Neural cell (in vitro differentiated cells): ENCODE data around the gene ABCC9. TPM values are rescaled to one million over a fixed set of nuclear protein-coding genes. Genes with fewer than 3 reads are reported as not detected.

Source experiments
- H2AFZ ChIP-seq: fragments of 200-600, 300-800 bp; sonication (generic), shearing (Covaris generic); 2 replicates; pipeline ENCODE4 v1.6.0; 2014; ENCODE audit warnings: low read depth, mild to moderate bottlenecking, antibody characterized with exemption, low read length, moderate library complexity
- H3F3A ChIP-seq: fragments of 200-600 bp; shearing (Covaris generic); 2 replicates; pipeline ENCODE4 v1.6.1; 2016; ENCODE audit warnings: mild to moderate bottlenecking, moderate library complexity, mixed read lengths, antibody characterized with exemption, low read length; ENCODE audit not compliant: insufficient read depth, poor library complexity, severe bottlenecking
- H3K27ac ChIP-seq: fragments of 200-600, 300-800 bp; sonication (generic), shearing (Covaris generic); 2 replicates; pipeline ENCODE4 v1.5.1; 2014; ENCODE audit warnings: mild to moderate bottlenecking, low read length, moderate library complexity
- H3K27me3 ChIP-seq: fragments of 300-800, 200-600 bp; sonication (generic), shearing (Covaris generic); 2 replicates; pipeline ENCODE4 v1.6.0; 2014; ENCODE audit warnings: mild to moderate bottlenecking, low read depth, low read length, moderate library complexity; ENCODE audit not compliant: insufficient read depth
- H3K36me3 ChIP-seq: fragments of 300-800, 200-600 bp; sonication (generic), shearing (Covaris generic); 2 replicates; pipeline ENCODE4 v1.5.1; 2014; ENCODE audit warnings: mild to moderate bottlenecking, antibody characterized with exemption, low read length, moderate library complexity; ENCODE audit not compliant: insufficient read depth
- H3K4me2 ChIP-seq: fragments of 300-800, 200-600 bp; sonication (generic), shearing (Covaris generic); 2 replicates; pipeline ENCODE4 v1.6.0; 2014; ENCODE audit warnings: mild to moderate bottlenecking, low read length
- H3K4me3 ChIP-seq: fragments of 300-800, 200-600 bp; sonication (generic), shearing (Covaris generic); 2 replicates; pipeline ENCODE4 v1.5.1; 2014; ENCODE audit warnings: mild to moderate bottlenecking, low read length, moderate library complexity
- H3K79me2 ChIP-seq: fragments of 200-600 bp; shearing (Covaris generic); replicated peaks from 2 replicates; pipeline ENCODE4 v1.6.0; 2014; ENCODE audit warnings: mild to moderate bottlenecking, low read length, moderate library complexity; ENCODE audit not compliant: insufficient read depth
- H3K9ac ChIP-seq: fragments of 300-800, 200-600 bp; sonication (generic), shearing (Covaris generic); 2 replicates; pipeline ENCODE4 v1.6.1; 2016; ENCODE audit warnings: mild to moderate bottlenecking, low read length, mixed read lengths
- H3K9me2 ChIP-seq: fragments of 200-600 bp; shearing (Covaris generic); 2 replicates; pipeline ENCODE4 v1.6.1; 2016; ENCODE audit warnings: mild to moderate bottlenecking, low read length, mixed read lengths; ENCODE audit not compliant: insufficient read depth
- H3K9me3 ChIP-seq: fragments of 200-600, 300-800 bp; sonication (generic), shearing (Covaris generic); 2 replicates; pipeline ENCODE4 v1.6.1; 2016; ENCODE audit warnings: mild to moderate bottlenecking, mixed run types, low read length, moderate library complexity, mixed read lengths
- H4K20me1 ChIP-seq: fragments of 200-600 bp; shearing (Covaris generic); 2 replicates; pipeline ENCODE4 v1.6.1; 2016; ENCODE audit warnings: mild to moderate bottlenecking, mixed run types; ENCODE audit not compliant: insufficient read depth
- CTCF ChIP-seq: fragments of 450-650 bp; IDR thresholded peaks from 2 replicates; pipeline ENCODE4 v1.5.1; 2014; ENCODE audit warnings: antibody characterized with exemption, mild to moderate bottlenecking, moderate library complexity; ENCODE audit not compliant: poor library complexity, severe bottlenecking
- EP300 ChIP-seq: fragments of 450-650 bp; conservative IDR thresholded peaks from 2 replicates; pipeline ENCODE4 v1.6.1; 2014; ENCODE audit warnings: antibody characterized with exemption, mild to moderate bottlenecking, moderate library complexity; ENCODE audit not compliant: poor library complexity, severe bottlenecking
- EZH2 ChIP-seq: fragments of 200-600, 300-800 bp; shearing (Covaris generic), sonication (generic); IDR thresholded peaks from 2 replicates; pipeline ENCODE4 v1.6.1; 2014; ENCODE audit warnings: antibody characterized with exemption, low read length, borderline replicate concordance, mild to moderate bottlenecking; ENCODE audit not compliant: insufficient read depth, poor library complexity, severe bottlenecking
- MXI1 ChIP-seq: fragments of 450-650 bp; conservative IDR thresholded peaks from 2 replicates; pipeline ENCODE4 v1.6.1; 2014; ENCODE audit warnings: antibody characterized with exemption, mild to moderate bottlenecking; ENCODE audit not compliant: poor library complexity, severe bottlenecking
- POLR2AphosphoS5 ChIP-seq: IDR thresholded peaks from 2 replicates; pipeline ENCODE4 v1.6.1; 2012
- RAD21 ChIP-seq: fragments of 450-650 bp; conservative IDR thresholded peaks from 2 replicates; pipeline ENCODE4 v1.6.1; 2014; ENCODE audit warnings: antibody characterized with exemption, mild to moderate bottlenecking, moderate library complexity
- REST ChIP-seq: IDR thresholded peaks from 2 replicates; pipeline ENCODE4 v1.6.1; 2012; ENCODE audit warnings: borderline replicate concordance
- SMC3 ChIP-seq: fragments of 450-650 bp; conservative IDR thresholded peaks from 2 replicates; pipeline ENCODE4 v1.6.1; 2014; ENCODE audit warnings: antibody characterized with exemption, mild to moderate bottlenecking, moderate library complexity; ENCODE audit not compliant: poor library complexity
- TAF1 ChIP-seq: IDR thresholded peaks from 2 replicates; pipeline ENCODE4 v1.6.1; 2012; ENCODE audit warnings: low read depth
- polyA plus RNA-seq: library from polyadenylated mRNA; depleted of rRNA; stranded (reverse); fragments of >200 nt; gene quantifications from 2 replicates; pipeline ENCODE4 v1.2.3, GENCODE V29; 2014

Gene ABCC9
- polyA plus RNA-seq, 1 donor from 2014 or later = 0.32 TPM

GRCh38 chr12:21801522-21802288 lies 139.5 kb downstream of the ABCC9 start:
- Histone ChIP-seq H3K27ac (no peak overlapping the region), H3K9me2 (no peaks in the 10 kb centered on the region), H2AFZ (no peak overlapping the region), H3F3A (no peaks in the 10 kb centered on the region), H3K27me3 (no peaks in the 10 kb centered on the region), H3K9me3 (no peaks in the 10 kb centered on the region), H3K4me2 (no peak overlapping the region), H4K20me1 (no peaks in the 10 kb centered on the region), H3K9ac (no peak overlapping the region), H3K4me3 (no peak overlapping the region), H3K79me2 (no peaks in the 10 kb centered on the region), H3K36me3 (no peaks in the 10 kb centered on the region)
- TF ChIP-seq EZH2 (no peak), REST (no peak), POLR2AphosphoS5 (no peak), MXI1 (no peak)

GRCh38 chr12:21800011-21800410 lies 141.2 kb downstream of the ABCC9 start:
- no peak overlapping the region for H3K4me3 ChIP-seq
- no peak for TF ChIP-seq SMC3
- no peak for TF ChIP-seq MXI1
- TF ChIP-seq EP300 = no peak
- no peak for TF ChIP-seq EZH2
- TF ChIP-seq CTCF = no peak
- no peak for TF ChIP-seq POLR2AphosphoS5
- TF ChIP-seq TAF1 = no peak
- no peak for TF ChIP-seq REST
- TF ChIP-seq RAD21 = no peak
- no peaks in the 10 kb centered on the region for H3F3A ChIP-seq

More at GRCh38 chr12:21800011-21800410, 141.2 kb downstream of the ABCC9 start:
- Histone ChIP-seq H3K9me2 (no peaks in the 10 kb centered on the region), H3K79me2 (no peaks in the 10 kb centered on the region), H3K27ac (no peak overlapping the region), H3K4me2 (no peak overlapping the region), H2AFZ (no peak overlapping the region), H4K20me1 (no peaks in the 10 kb centered on the region), H3K27me3 (no peaks in the 10 kb centered on the region), H3K9me3 (no peaks in the 10 kb centered on the region), H3K9ac (no peak overlapping the region), H3K36me3 (no peaks in the 10 kb centered on the region)
